Measurements from ENCODE around the gene STXBP3.
A peak's percentile ranks its signal among the peaks of the same experiment; 100 is the strongest.
"Not testable (repeated sequence)": the region's sequence is repeated elsewhere in the genome, so short reads cannot be mapped to it uniquely, and the experiment has no call there.

The STXBP3 gene, protein sequence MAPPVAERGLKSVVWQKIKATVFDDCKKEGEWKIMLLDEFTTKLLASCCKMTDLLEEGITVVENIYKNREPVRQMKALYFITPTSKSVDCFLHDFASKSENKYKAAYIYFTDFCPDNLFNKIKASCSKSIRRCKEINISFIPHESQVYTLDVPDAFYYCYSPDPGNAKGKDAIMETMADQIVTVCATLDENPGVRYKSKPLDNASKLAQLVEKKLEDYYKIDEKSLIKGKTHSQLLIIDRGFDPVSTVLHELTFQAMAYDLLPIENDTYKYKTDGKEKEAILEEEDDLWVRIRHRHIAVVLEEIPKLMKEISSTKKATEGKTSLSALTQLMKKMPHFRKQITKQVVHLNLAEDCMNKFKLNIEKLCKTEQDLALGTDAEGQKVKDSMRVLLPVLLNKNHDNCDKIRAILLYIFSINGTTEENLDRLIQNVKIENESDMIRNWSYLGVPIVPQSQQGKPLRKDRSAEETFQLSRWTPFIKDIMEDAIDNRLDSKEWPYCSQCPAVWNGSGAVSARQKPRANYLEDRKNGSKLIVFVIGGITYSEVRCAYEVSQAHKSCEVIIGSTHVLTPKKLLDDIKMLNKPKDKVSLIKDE

DNA sequence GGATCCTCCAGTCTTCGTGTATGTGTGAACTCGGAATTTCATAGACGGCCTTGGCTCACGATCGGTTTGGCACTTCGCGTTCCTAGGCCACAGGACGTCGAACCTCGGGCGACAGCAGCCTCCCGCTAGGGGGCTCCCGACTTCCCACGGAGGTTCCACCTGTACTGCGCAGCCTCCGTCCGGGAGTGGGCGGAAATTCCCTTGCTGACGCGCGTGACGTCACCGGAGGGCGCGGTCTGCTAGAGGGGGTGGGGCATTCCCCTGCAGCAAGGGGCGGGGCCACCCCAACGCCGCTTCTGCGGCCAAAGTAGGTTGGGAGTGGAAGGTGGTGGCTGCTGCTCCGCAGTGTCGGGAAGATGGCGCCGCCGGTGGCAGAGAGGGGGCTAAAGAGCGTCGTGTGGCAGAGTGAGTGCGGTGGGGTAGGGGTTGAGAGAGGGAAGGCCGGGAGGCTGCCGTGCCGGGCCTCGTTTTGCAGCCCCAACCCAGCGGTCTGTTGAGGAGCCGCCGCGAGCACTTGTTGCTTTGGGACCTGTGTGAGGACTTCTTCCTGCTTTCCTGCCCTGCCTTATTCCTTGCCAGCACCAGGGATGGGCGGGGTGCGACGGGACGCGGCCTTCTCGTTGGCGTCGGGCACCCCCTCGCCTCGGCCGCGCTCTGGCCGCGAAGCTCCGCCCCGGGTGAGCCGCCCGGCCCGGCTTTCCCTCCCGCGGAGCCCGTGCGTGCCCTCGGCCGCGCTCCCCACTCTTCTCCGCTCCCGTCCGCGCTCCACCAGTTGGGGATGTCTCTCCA is at the start of gene STXBP3:
Gene STXBP3 (plus strand): TSS at position 293 of the 789 bp plus-strand sequence. CDS start 64 bp downstream, at position 357.
- peak within 1 kb of the TSS; percentile 91 for H3K4me3 Mint-ChIP-seq
- H3K27ac Mint-ChIP-seq, result peak within 1 kb of the TSS; percentile 100
- no peaks in the 10 kb centered on the region for H3K9me3 Mint-ChIP-seq
- peaks cover 41% of the 10 kb centered on the region for H3K36me3 Mint-ChIP-seq (ENCODE audit: low read depth)
- H3K27me3 Mint-ChIP-seq, result peaks cover 2% of the 10 kb centered on the region
- H3K4me1 Mint-ChIP-seq (ENCODE audit: low read depth), result peaks cover 38% of the 10 kb centered on the region
- intact Hi-C loops (cut with micrococcal nuclease), result loop anchor here (2.0 kb wide), 2 partner anchors 54 to 190 kb away; partner anchors contain the start of gene PRPF38B

DNA sequence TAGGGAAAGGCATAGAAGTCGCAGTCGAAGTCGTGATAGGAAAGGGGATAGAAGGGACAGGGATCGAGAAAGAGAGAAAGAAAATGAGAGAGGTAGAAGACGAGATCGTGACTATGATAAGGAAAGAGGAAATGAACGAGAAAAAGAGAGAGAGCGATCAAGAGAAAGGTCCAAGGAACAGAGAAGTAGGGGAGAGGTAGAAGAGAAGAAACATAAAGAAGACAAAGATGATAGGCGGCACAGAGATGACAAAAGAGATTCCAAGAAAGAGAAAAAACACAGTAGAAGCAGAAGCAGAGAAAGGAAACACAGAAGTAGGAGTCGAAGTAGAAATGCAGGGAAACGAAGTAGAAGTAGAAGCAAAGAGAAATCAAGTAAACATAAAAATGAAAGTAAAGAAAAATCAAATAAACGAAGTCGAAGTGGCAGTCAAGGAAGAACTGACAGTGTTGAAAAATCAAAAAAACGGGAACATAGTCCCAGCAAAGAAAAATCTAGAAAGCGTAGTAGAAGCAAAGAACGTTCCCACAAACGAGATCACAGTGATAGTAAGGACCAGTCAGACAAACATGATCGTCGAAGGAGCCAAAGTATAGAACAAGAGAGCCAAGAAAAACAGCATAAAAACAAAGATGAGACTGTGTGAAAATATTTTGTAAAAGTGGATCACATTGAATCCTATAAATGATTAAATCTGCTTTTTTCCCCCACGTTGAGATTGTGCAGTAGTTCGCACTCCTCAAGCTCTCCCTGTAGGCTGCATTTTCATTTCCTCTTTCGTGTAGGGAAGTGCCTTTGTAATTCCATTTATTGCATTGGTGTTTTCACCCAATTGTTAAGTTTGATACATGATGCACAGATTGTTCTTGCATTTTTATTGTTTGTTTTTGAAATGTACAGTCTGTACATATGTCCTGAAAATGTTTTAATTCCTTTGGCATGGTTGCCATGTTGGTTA is 46.8 kb upstream of the STXBP3 start:
- Mint-ChIP-seq H3K36me3 (ENCODE audit: low read depth) (peaks cover 59% of the 10 kb centered on the region), H3K9me3 (no peaks in the 10 kb centered on the region), H3K27ac (peak overlapping the region; percentile 89), H3K4me1 (ENCODE audit: low read depth) (peaks cover 28% of the 10 kb centered on the region), H3K4me3 (peak overlapping the region; percentile 63), H3K27me3 (no peaks in the 10 kb centered on the region)
- intact Hi-C loops (cut with micrococcal nuclease), result no loop called here

DNA sequence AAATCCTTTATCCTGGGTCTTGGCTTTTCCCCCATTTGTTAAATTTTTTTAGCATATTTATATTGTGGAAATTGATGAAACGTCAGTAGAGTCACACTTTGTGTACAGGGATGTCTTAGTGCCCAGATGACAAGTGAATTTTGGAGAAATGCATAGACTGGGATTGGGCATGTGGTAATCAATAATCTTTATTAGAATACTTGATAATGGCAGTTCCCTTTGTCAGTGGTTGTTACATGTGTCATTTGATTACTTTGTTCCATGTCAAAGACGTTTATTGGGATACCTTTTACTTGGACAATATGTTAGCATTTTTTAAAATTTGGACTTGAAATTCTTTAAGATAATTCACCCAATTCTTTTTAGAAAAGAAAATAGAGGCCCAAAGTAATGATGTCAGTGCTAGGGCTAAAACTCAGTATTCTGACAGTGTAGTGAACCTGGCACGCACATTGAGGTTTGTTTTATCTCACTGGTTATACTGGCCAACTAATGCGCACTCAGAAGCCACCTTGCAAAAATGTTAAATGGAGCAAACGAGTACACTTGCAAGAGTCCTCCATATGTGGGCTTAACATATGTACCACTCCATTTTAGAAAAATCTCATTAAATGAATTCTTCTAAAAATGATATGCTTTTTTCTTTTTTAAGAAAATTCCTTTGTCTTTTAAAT is 45.2 kb upstream of the STXBP3 start:
- H3K4me3 Mint-ChIP-seq, result no peak overlapping the region
- H3K27ac Mint-ChIP-seq, result no peak overlapping the region
- peaks cover 33% of the 10 kb centered on the region for H3K4me1 Mint-ChIP-seq (ENCODE audit: low read depth)
- no peaks in the 10 kb centered on the region for H3K9me3 Mint-ChIP-seq
- H3K27me3 Mint-ChIP-seq, result peaks cover 4% of the 10 kb centered on the region
- H3K36me3 Mint-ChIP-seq (ENCODE audit: low read depth), result peaks cover 50% of the 10 kb centered on the region
- intact Hi-C loops (cut with micrococcal nuclease), result no loop called here

DNA sequence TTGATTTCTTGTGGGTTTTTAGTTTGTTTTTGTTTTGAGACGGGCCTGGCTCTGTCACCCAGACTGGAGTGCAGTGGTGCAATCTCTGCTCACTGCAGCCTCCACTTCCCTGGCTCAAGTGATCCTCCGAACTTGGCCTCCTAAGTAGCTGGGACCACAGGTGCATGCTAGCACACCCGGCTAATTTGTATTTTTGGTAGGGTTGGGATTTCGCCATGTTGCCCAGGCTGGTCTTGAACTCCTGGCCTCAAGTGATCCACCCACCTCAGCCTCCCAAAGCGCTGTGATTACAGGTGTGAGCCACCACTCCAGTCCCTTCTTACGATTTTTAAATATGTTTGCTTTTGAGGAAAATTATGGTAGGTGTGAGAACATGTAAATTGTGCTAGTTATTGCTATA is 44.4 kb upstream of the STXBP3 start:
- H3K27me3 Mint-ChIP-seq; H3K4me3 Mint-ChIP-seq; H3K9me3 Mint-ChIP-seq; intact Hi-C loops (cut with micrococcal nuclease); H3K27ac Mint-ChIP-seq: not testable (repeated sequence)
- Mint-ChIP-seq H3K36me3 (ENCODE audit: low read depth) (peaks cover 42% of the 10 kb centered on the region), H3K4me1 (ENCODE audit: low read depth) (peaks cover 33% of the 10 kb centered on the region)

DNA sequence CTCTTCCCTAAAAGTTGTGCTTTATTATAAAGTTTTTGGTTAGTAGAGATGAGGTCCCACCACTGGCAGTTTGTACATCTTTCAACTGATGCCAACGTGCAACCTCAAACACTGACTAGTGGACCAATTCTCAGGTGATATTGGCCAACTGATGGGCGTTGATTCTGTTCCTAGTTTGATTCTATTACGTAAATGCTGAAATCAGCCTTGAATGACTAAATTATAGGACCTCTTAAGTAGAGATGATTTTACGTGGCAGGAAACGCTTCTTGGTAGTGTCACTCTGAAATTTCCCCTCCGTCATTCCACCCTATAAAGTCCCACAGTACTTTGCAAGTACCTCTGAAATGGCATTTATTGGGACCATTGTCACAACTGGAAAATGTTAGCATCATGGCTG is 42.5 kb upstream of the STXBP3 start:
- no peak overlapping the region for H3K4me3 Mint-ChIP-seq
- peaks cover 4% of the 10 kb centered on the region for H3K27me3 Mint-ChIP-seq
- peak overlapping the region; percentile 48 for H3K27ac Mint-ChIP-seq
- intact Hi-C loops (cut with micrococcal nuclease), result no loop called here
- H3K4me1 Mint-ChIP-seq (ENCODE audit: low read depth), result peaks cover 30% of the 10 kb centered on the region
- H3K9me3 Mint-ChIP-seq, result no peaks in the 10 kb centered on the region
- H3K36me3 Mint-ChIP-seq (ENCODE audit: low read depth), result peaks cover 24% of the 10 kb centered on the region

DNA sequence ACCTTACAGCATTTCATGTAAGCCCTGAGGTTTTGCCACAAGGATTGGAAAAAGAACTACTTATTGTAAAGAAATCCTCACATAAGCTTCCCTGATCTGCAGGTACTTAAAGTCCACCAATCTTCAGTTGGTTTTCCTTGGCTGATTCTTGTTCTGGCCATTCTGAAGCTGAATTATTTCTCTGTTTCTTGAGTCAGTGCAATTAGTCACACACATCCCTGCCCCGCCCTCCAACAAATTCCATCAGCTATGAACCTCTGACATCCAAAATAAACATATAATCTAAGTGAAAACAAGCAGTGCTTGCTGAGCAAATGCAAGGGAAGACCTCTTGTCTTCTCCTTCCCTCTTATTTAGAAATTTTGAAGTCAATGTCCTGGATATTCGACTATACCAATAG is 42.0 kb upstream of the STXBP3 start:
- Mint-ChIP-seq H3K27me3 (peaks cover 4% of the 10 kb centered on the region), H3K4me1 (ENCODE audit: low read depth) (peaks cover 28% of the 10 kb centered on the region), H3K9me3 (no peaks in the 10 kb centered on the region), H3K27ac (no peak overlapping the region), H3K4me3 (no peak overlapping the region), H3K36me3 (ENCODE audit: low read depth) (peaks cover 18% of the 10 kb centered on the region)
- intact Hi-C loops (cut with micrococcal nuclease), result no loop called here

DNA sequence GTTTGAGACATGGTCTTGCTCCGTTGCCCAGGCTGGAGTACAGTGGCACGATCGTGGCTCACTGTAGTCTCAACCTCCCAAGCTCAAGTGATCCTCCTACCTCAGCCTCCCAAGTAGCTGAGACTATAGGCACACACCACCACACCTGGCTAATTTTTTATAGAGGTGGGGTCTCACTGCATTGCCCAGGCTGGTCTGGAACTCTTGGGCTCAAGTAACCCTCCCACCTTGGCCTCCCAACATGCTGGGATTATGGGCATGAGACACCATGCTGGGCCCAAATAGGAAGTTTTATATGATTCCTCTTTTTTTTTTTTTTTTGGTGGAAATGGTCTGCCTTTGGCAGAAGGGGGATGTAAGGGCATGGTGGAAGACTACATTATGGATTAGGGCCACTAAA is 39.8 kb upstream of the STXBP3 start:
- Mint-ChIP-seq H3K9me3 (no peaks in the 10 kb centered on the region), H3K4me3 (no peak overlapping the region), H3K27ac (no peak overlapping the region), H3K36me3 (ENCODE audit: low read depth) (peaks cover 8% of the 10 kb centered on the region), H3K4me1 (ENCODE audit: low read depth) (peaks cover 18% of the 10 kb centered on the region), H3K27me3 (peaks cover 4% of the 10 kb centered on the region)
- intact Hi-C loops (cut with micrococcal nuclease), result no loop called here

DNA sequence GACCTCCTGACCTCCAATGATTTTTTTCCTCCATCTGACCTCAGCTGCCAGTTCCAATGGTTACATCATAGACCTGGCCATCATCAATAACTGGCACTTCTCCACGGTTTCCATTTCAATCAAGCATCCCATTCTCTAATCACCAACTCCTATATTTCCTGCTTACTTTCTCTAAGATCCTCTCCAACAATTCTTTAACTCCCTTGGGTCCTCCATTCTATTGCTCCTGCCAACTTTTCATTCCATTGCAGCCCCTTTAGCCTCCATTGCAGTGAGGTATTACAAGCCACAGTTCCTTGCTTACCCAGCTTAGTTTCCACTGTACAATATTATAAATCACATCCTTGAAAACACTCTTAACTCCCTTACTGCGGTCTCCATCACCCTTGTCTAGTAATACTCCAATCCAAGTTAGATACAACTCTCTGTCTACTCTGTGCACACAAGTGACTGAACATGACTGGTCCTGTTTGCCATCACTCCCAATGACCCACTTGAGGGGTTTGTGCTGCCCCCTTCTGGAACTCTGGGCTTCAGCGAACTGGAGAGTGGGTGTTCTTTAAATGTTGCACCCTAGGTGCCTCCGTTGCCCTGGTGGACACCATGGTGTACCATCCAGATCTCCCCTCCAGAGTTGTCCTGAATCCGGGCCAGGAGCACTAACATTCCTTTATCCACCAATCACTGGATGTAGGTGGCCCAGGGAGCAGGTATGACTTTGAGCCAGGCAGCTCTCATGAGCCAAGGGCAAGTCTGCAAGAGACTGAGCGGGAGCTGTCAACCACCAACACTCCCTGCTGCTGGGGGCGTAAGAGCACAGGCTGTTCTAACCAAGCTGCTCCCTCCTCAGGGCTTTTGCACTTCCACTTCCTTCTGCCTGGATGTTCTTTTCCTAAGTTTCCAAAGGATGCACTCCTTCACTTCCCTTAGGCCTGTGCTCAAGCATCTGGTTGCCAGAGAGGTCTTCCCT is 37.5 kb upstream of the STXBP3 start:
- peaks cover 18% of the 10 kb centered on the region for H3K4me1 Mint-ChIP-seq (ENCODE audit: low read depth)
- no peaks in the 10 kb centered on the region for H3K36me3 Mint-ChIP-seq (ENCODE audit: low read depth)
- intact Hi-C loops (cut with micrococcal nuclease), result no loop called here
- peaks cover 7% of the 10 kb centered on the region for H3K27me3 Mint-ChIP-seq
- H3K4me3 Mint-ChIP-seq, result no peak overlapping the region
- no peak overlapping the region for H3K27ac Mint-ChIP-seq
- no peaks in the 10 kb centered on the region for H3K9me3 Mint-ChIP-seq

DNA sequence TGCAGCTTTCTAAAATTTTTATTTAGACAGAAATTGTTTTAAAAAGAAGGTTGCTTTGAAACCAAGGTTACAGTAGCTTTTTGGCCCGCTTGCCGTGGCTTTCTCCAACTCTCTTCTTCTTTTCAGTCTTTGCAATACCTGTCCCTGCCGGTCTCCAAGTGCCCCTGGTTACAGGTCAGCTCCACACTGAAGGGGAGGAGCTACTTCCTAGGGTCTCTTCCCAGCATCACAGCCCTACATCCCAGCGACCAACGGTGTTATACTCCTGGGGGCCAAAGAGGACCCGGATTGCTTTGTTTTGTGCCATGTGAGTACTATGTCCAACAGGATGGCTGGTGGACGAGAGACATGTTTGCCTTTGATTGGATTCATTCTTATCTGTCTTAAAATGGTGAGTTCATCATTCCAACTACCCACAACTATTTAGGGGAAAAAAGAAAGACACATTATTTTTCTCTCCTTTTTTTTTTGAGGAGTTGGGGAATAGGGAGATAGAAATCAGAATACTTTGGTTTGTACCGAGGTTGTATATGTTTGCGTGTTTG is 33.8 kb upstream of the STXBP3 start, which contains the start of gene FNDC7:
Gene FNDC7 (plus strand): TSS at position 303 of the 545 bp plus-strand sequence. CDS start 26 bp downstream, at position 329.
- no peaks in the 10 kb centered on the region for H3K9me3 Mint-ChIP-seq
- intact Hi-C loops (cut with micrococcal nuclease), result no loop called here
- no peak within 1 kb of the TSS for H3K4me3 Mint-ChIP-seq
- H3K27me3 Mint-ChIP-seq, result peaks cover 5% of the 10 kb centered on the region
- H3K27ac Mint-ChIP-seq, result no peak within 1 kb of the TSS
- H3K36me3 Mint-ChIP-seq (ENCODE audit: low read depth), result no peaks in the 10 kb centered on the region
- peaks cover 8% of the 10 kb centered on the region for H3K4me1 Mint-ChIP-seq (ENCODE audit: low read depth)

DNA sequence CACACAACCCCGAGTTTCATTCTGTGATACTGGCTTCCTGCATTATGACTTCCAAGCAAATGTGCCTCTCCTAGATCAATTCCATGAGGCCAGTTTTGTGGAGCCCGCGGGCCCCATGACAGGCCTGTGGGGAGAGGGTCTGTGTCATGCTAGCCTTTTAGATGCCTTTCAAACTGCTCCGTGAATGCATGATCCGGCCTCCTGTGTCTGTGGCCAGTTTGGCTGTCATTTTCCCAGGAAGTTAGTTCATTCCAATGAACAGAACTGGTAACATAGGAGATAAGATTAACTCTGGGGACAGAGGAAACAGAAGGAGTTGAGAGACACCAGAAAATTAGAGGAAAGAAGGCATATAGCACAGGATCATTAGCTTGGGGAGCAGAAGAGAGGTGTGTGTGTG is 30.5 kb upstream of the STXBP3 start:
- Mint-ChIP-seq H3K4me3 (no peak overlapping the region), H3K27ac (no peak overlapping the region), H3K9me3 (no peaks in the 10 kb centered on the region), H3K27me3 (peaks cover 6% of the 10 kb centered on the region), H3K36me3 (ENCODE audit: low read depth) (no peaks in the 10 kb centered on the region), H3K4me1 (ENCODE audit: low read depth) (no peaks in the 10 kb centered on the region)
- intact Hi-C loops (cut with micrococcal nuclease), result no loop called here

DNA sequence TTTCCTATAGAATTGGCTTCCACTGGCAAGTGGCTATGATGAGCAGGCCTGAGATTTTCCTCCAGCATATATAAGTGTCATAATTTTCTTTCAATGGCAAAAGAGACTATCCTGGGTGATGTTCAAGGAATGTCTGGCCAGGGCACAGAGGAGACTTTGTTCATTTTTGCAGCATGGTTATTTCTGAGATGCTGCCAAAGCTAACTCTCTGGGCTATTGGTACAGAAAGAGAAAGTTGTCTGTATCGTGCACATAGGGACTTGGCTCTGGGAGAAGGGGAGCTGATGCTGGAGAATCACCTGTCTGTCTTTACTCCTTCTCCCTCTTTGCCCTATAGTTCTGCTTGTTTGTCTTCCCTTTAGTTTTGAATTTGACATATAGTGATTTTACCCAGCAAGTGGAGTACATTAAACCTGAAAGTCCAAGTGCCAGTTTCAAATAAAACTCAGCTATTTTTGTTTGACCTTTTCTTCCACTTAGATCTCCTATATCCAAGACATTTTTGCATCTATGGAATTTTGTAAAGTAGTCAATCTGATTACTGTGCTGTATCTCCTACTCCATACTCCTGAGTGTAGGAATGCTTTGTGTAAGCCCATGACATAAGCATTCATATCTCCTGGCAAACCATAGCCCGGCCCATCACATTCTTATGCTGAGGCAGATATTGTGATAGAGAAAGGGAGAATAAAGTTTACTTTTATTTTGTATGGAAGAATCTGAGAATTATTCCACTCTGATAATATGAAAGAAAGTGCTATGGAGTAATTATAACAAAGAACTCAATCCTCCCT is 29.8 kb upstream of the STXBP3 start:
- intact Hi-C loops (cut with micrococcal nuclease), result no loop called here
- Mint-ChIP-seq H3K27me3 (peaks cover 6% of the 10 kb centered on the region), H3K36me3 (ENCODE audit: low read depth) (no peaks in the 10 kb centered on the region), H3K9me3 (no peaks in the 10 kb centered on the region), H3K27ac (no peak overlapping the region), H3K4me1 (ENCODE audit: low read depth) (no peaks in the 10 kb centered on the region), H3K4me3 (no peak overlapping the region)

All from dendritic cell treated with granulocyte-macrophage colony-stimulating factor and Interleukin-4, amounts not matched to agents 40 ng/mL and 50 ng/mL, for 4 days (primary cell).